Kidney epithelial cell (primary cell): Measurements from ENCODE around the gene SYTL3. TPM values are rescaled to one million over a fixed set of nuclear protein-coding genes. Genes with fewer than 3 reads are reported as not detected.

Source experiments
- DNase-seq: peaks from one replicate; pipeline ENCODE4 v3.0.0-alpha.2; 2010; ENCODE audit warnings: low read depth
- H3K27me3 ChIP-seq: 2 replicates; pipeline ENCODE4 v1.6.0; 2011; ENCODE audit warnings: low read length; ENCODE audit not compliant: control insufficient read depth, insufficient read depth
- H3K36me3 ChIP-seq: 2 replicates; pipeline ENCODE4 v1.5.1; 2011; ENCODE audit warnings: low read length; ENCODE audit not compliant: control insufficient read depth, insufficient read depth
- H3K4me3 ChIP-seq: 2 replicates; pipeline ENCODE4 v1.5.1; 2011; ENCODE audit warnings: low read depth, mild to moderate bottlenecking, control low read depth, low read length
- total RNA-seq: library from RNA; depleted of rRNA; stranded (reverse); fragments of >200 nt; gene quantifications from 2 replicates; pipeline ENCODE4 v1.2.3, GENCODE V29; 2015
- TF ChIP-seq, protein P1 (sequence below): IDR thresholded peaks from 2 replicates; pipeline ENCODE4 v1.5.1; 2011; ENCODE audit warnings: mild to moderate bottlenecking, moderate library complexity, low read length, control low read depth, inconsistent platforms; ENCODE audit not compliant: insufficient read depth, poor library complexity, severe bottlenecking

SYTL3 gene
- total RNA-seq, 1 donor from 2014 or later: 3.6 TPM

DNA sequence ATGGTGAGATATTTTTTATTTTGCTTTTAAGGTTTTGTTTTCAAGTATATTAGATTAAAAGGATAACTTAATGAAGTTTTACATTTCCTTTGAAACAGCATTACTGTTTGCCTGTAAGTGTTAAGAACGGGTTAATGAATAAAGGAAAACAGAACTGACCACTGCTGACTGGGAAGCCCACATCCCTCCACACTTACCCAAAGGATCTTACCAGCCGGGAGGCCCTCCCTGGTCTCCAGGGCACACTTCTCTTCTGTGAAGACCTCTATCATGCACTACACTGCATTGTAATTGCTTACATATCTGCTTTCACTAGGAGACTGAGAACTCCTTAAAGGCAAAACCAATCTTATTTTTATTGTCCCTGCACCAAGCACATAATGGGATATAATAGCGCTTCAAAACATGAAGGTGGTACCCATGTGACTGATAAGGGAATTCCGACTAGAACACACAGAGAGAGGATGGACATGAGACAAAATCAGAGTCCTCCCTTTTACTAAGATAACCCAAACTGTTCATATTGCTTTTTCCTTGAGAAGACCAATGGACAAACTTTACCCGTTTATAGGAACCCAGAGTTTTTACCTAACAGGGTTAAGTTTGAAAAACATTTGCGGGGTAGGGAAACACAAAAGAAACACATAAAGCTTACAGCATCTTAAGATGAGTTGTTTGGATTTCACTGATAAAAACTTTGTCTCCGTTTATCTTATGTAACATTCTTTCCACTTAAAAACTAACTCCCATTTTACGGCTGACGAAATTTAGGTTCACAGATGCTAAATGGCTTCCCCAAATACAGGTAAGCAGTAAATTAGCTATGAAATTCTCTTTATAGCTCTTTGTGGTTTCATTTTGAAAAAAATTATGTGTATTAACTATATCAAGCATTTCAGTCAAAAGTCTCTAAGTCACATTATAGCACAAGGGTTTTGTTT, 160.6 kb downstream of the SYTL3 start:
- TF ChIP-seq, protein P1, sequence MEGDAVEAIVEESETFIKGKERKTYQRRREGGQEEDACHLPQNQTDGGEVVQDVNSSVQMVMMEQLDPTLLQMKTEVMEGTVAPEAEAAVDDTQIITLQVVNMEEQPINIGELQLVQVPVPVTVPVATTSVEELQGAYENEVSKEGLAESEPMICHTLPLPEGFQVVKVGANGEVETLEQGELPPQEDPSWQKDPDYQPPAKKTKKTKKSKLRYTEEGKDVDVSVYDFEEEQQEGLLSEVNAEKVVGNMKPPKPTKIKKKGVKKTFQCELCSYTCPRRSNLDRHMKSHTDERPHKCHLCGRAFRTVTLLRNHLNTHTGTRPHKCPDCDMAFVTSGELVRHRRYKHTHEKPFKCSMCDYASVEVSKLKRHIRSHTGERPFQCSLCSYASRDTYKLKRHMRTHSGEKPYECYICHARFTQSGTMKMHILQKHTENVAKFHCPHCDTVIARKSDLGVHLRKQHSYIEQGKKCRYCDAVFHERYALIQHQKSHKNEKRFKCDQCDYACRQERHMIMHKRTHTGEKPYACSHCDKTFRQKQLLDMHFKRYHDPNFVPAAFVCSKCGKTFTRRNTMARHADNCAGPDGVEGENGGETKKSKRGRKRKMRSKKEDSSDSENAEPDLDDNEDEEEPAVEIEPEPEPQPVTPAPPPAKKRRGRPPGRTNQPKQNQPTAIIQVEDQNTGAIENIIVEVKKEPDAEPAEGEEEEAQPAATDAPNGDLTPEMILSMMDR: no peak
- peaks cover 1% of the 10 kb centered on the region for H3K36me3 ChIP-seq
- no peak overlapping the region for H3K4me3 ChIP-seq
- no peak for DNase-seq
- no peaks in the 10 kb centered on the region for H3K27me3 ChIP-seq

DNA sequence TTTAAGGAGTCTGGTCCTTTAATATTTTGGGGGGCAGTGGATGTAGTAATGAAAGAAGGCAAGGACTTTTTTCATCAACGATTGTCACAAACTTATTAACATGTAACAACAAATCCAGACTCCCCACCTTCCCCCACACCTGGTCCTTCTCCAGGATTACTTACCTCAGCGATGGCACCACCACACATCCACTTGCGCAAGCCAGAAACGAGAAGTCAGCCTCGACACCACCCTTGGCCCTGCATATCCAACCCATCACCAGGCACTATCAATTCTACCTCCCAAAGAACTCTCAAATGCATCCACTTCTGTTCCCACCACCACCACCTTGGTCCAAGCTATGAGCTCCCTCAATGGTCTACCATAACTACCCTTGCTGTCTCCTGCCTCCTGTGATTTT, 162.8 kb downstream of the SYTL3 start:
- Histone ChIP-seq H3K27me3 (no peaks in the 10 kb centered on the region), H3K36me3 (peaks cover 2% of the 10 kb centered on the region), H3K4me3 (no peak overlapping the region)
- no peak for DNase-seq
- TF ChIP-seq, protein P1: no peak

DNA sequence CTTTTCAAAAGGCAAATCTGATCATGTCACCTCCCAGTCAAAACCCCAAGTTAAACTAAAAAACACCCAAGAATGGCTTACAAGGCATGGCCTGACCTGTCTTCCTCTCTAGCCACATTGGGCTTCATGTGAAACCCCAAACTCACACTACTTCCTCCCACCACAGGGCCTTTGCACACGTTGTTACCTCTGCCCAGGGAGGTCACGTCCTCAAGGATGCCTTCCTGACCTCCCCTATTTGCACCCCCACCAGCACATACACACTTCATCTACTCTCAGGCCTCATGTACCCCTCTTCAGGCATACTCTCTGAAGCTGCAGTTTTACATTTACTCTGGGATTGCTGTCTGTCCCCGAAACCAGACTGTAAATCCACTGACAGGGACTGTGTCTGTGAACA, 163.2 kb downstream of the SYTL3 start:
- no peak overlapping the region for H3K4me3 ChIP-seq
- peaks cover 2% of the 10 kb centered on the region for H3K36me3 ChIP-seq
- no peaks in the 10 kb centered on the region for H3K27me3 ChIP-seq
- DNase-seq: no peak
- TF ChIP-seq, protein P1: no peak

Other genes starting within 250 kb of the SYTL3 start
- gene TMEM181, start 90.0 kb upstream of the SYTL3 start, total RNA-seq: 22.1 and 25.0 TPM in 2 replicates
- gene DYNLT1, start 5.3 kb upstream of the SYTL3 start, total RNA-seq: 120 and 124 TPM in 2 replicates
- 259 and 277 TPM in 2 replicates for gene EZR, start 169.3 kb downstream of the SYTL3 start, total RNA-seq